Endothelial cell of umbilical vein (primary cell): ENCODE measurements around the gene FILIP1L. TPM values are rescaled to one million over a fixed set of nuclear protein-coding genes. Genes with fewer than 3 reads are reported as not detected.

Experiments
- BruUV-seq: library from RNA; stranded (reverse); fragments of 400-500 nt; replicated peaks from 2 replicates; lab custom pipeline; 2021; lab: Mats Ljungman, UMichigan
- CTCF ChIA-PET: fragments of 300-600, 350-600 bp; sonication (Branson Sonifier 250); formaldehyde crosslinking; loops from one replicate; lab custom pipeline; 2021; ENCODE audit warnings: antibody characterized with exemption, inconsistent platforms; lab: Charles Lee
- POLR2A ChIA-PET: fragments of 300-600, 350-600 bp; sonication (Branson Sonifier 250); formaldehyde crosslinking; loops from one replicate; lab custom pipeline; 2021; ENCODE audit warnings: antibody characterized with exemption, inconsistent platforms; lab: Charles Lee
- DNase-seq: peaks from one replicate; pipeline ENCODE4 v3.0.0-alpha.2; 2011; ENCODE audit warnings: low read depth, low spot score
- FAIRE-seq: peaks from 2 replicates; lab custom pipeline; 2011; peaks lifted over from hg19 to GRCh38; lab: Jason Lieb, UNC
- H2AFZ ChIP-seq: 2 replicates; pipeline ENCODE4 v1.6.0; 2012; ENCODE audit warnings: low read depth, low read length, control low read depth, inconsistent platforms
- H3K27ac ChIP-seq: 2 replicates; pipeline ENCODE4 v1.5.1; 2011; ENCODE audit warnings: low read depth, mild to moderate bottlenecking, control low read depth, low read length, moderate library complexity; ENCODE audit not compliant: insufficient read depth
- H3K27me3 ChIP-seq, 2 experiments: 2 replicates each; pipeline versions ENCODE4 v1.6.0 to v1.6.1; 2011; ENCODE audit warnings: low read length in 2 of 2, mixed read lengths in 1 of 2; ENCODE audit not compliant: control insufficient read depth in 2 of 2, insufficient read depth in 2 of 2
- H3K36me3 ChIP-seq, 2 experiments: 2 replicates in 1 of 2; 3 replicates in 1 of 2; pipeline ENCODE4 v1.5.1; 2011; ENCODE audit warnings: low read length in 2 of 2, mild to moderate bottlenecking in 1 of 2, moderate library complexity in 1 of 2; ENCODE audit not compliant: control insufficient read depth in 2 of 2, insufficient read depth in 2 of 2; ENCODE audit errors: extremely low read depth in 1 of 2
- H3K4me1 ChIP-seq: 3 replicates; pipeline ENCODE4 v1.5.1; 2011; ENCODE audit warnings: mild to moderate bottlenecking, low read length; ENCODE audit not compliant: control insufficient read depth, insufficient read depth; ENCODE audit errors: extremely low read depth
- H3K4me2 ChIP-seq: 2 replicates; pipeline ENCODE4 v1.6.1; 2011; ENCODE audit warnings: low read length, control low read depth, mixed read lengths; ENCODE audit not compliant: insufficient read depth
- H3K4me3 ChIP-seq, 3 experiments: fragments of 200-600 bp in 1 of 3; sonication (generic), shearing (Covaris generic) in 1 of 3; replicated peaks in 1 of 3; 2 replicates each; pipeline ENCODE4 v1.5.1; 2011 to 2016; ENCODE audit warnings: control low read depth in 3 of 3, low read length in 3 of 3, mild to moderate bottlenecking in 2 of 3, inconsistent platforms in 1 of 3, low read depth in 1 of 3, moderate library complexity in 1 of 3; ENCODE audit not compliant: insufficient read depth in 1 of 3
- H3K79me2 ChIP-seq: 2 replicates; pipeline ENCODE4 v1.6.0; 2012; ENCODE audit warnings: low read length, inconsistent platforms; ENCODE audit not compliant: control insufficient read depth, insufficient read depth
- H3K9ac ChIP-seq: replicated peaks from 2 replicates; pipeline ENCODE3; 2011; ENCODE audit warnings: low read length, control low read depth; ENCODE audit not compliant: insufficient read depth; ENCODE audit errors: extremely low read depth
- H3K9me1 ChIP-seq: replicated peaks from 3 replicates; pipeline ENCODE4 v1.6.0; 2011; ENCODE audit warnings: mild to moderate bottlenecking, low read length; ENCODE audit not compliant: control insufficient read depth, insufficient read depth; ENCODE audit errors: extremely low read depth
- H3K9me3 ChIP-seq: replicated peaks from 2 replicates; pipeline ENCODE4 v1.5.1; 2012; ENCODE audit warnings: low read length, inconsistent platforms; ENCODE audit not compliant: control insufficient read depth, insufficient read depth
- H4K20me1 ChIP-seq: replicated peaks from 2 replicates; pipeline ENCODE3; 2011; ENCODE audit warnings: mild to moderate bottlenecking, low read length; ENCODE audit not compliant: control insufficient read depth, insufficient read depth; ENCODE audit errors: extremely low read depth
- CTCF ChIP-seq, 2 donors: IDR thresholded peaks; 1 replicate in 1 of 2; 2 replicates in 1 of 2; pipeline ENCODE4 v1.5.1; 2011; ENCODE audit warnings: low read length in 2 of 2, mild to moderate bottlenecking in 2 of 2, moderate library complexity in 2 of 2, control low read depth in 1 of 2, inconsistent platforms in 1 of 2, low read depth in 1 of 2; ENCODE audit not compliant: insufficient read depth in 1 of 2; ENCODE audit errors: extremely low read depth in 1 of 2
- EZH2 ChIP-seq: IDR thresholded peaks from 2 replicates; pipeline ENCODE4 v1.6.1; 2012; ENCODE audit warnings: borderline replicate concordance, low read depth, mild to moderate bottlenecking, moderate library complexity, low read length, inconsistent platforms; ENCODE audit not compliant: severe bottlenecking
- FOS ChIP-seq: IDR thresholded peaks from 2 replicates; pipeline ENCODE4 v1.6.1; 2011; ENCODE audit warnings: mild to moderate bottlenecking, low read length, moderate library complexity, borderline replicate concordance; ENCODE audit not compliant: insufficient read depth
- GATA2 ChIP-seq: IDR thresholded peaks from 2 replicates; pipeline ENCODE4 v1.7.0; 2011; ENCODE audit warnings: low read depth, mild to moderate bottlenecking, moderate library complexity, mixed read lengths, low read length; ENCODE audit not compliant: insufficient read length, insufficient read depth
- JUN ChIP-seq: IDR thresholded peaks from 2 replicates; pipeline ENCODE4 v1.6.1; 2011; ENCODE audit warnings: borderline replicate concordance, low read depth; ENCODE audit not compliant: insufficient read length, insufficient read depth
- MAX ChIP-seq: IDR thresholded peaks from 2 replicates; pipeline ENCODE4 v1.6.1; 2011; ENCODE audit not compliant: insufficient read depth, insufficient read length
- MYC ChIP-seq: IDR thresholded peaks from one replicate; pipeline ENCODE4 v1.6.1; 2011; ENCODE audit warnings: mild to moderate bottlenecking, low read depth, low read length
- POLR2A ChIP-seq: IDR thresholded peaks from 2 replicates; pipeline ENCODE4 v1.6.1; 2012; ENCODE audit warnings: low read depth, mild to moderate bottlenecking, control low read depth, low read length
- POLR2AphosphoS5 ChIP-seq: IDR thresholded peaks from 2 replicates; pipeline ENCODE4 v1.6.1; 2012; ENCODE audit warnings: low read depth, mild to moderate bottlenecking, control low read depth, low read length, moderate library complexity; ENCODE audit not compliant: insufficient read depth
- dilution Hi-C: fragments of 300-500 bp; cut with MboI; formaldehyde crosslinking; loops from one replicate; pipeline ENCODE4 v1.15.0; 2019; ENCODE audit warnings: low sequenced_read_pairs; ENCODE audit not compliant: extremely low pct_ligation_motif_present
- intact Hi-C: fragments of 100-400 bp; cut with micrococcal nuclease; formaldehyde crosslinking; loops from one replicate; pipeline ENCODE4 v1.10.0; 2022
- polyA plus RNA-seq, 4 experiments: library from polyadenylated mRNA; depleted of rRNA in 3 of 4; stranded (reverse) in 3 of 4; unstranded in 1 of 4; fragments of >200 nt; gene quantifications; 2 replicates each; pipeline versions ENCODE4 v1.2.1 to v1.2.3, GENCODE V29; 2011 to 2012; ENCODE audit warnings: missing spikeins in 1 of 4
- total RNA-seq: library from RNA; stranded (reverse); gene quantifications from 2 replicates; pipeline ENCODE4 v1.2.3, GENCODE V29; 2021

Gene FILIP1L
- total and polyA plus RNA-seq, 2 donors (not counting 3 experiments of a cell fraction or from before 2014, with no cell fraction given), result 26.0 to 29.9 TPM

GRCh38 chr3:99891610-99892285 lies 222.6 kb downstream of the FILIP1L start:
- intact Hi-C loops, result no loop called here
- Histone ChIP-seq H3K36me3 (no peaks in the 10 kb centered on the region), H4K20me1 (no peaks in the 10 kb centered on the region), H3K9ac (no peak overlapping the region), H3K4me1 (peaks cover 13% of the 10 kb centered on the region), H3K79me2 (no peaks in the 10 kb centered on the region), H3K27me3 (no peaks in the 10 kb centered on the region), H3K4me3 (no peak overlapping the region), H3K9me3 (no peaks in the 10 kb centered on the region), H3K27ac (no peak overlapping the region), H2AFZ (no peak overlapping the region), H3K4me2 (no peak overlapping the region), H3K9me1 (no peaks in the 10 kb centered on the region)
- ChIA-PET CTCF (interaction anchor here (1.2 to 1.3 kb wide), 2 partner anchors 30 to 45 kb away, joined by 3 read pairs; no protein-coding TSS in a partner anchor), POLR2A (no interaction called here)
- BruUV-seq, result no TSS peak
- DNase-seq, result no peak
- dilution Hi-C loops, result no loop called here
- TF ChIP-seq GATA2, result no peak
- FAIRE-seq, result no peak

GRCh38 chr3:99885851-99886250 lies 228.4 kb downstream of the FILIP1L start:
- H3K9ac ChIP-seq, result no peak overlapping the region
- no peaks in the 10 kb centered on the region for H4K20me1 ChIP-seq
- POLR2A ChIA-PET, result no interaction called here
- CTCF ChIA-PET, result interaction anchor here (0.8 kb wide), 1 partner anchor 8 kb away, joined by 3 read pairs; no protein-coding TSS in a partner anchor
- no peaks in the 10 kb centered on the region for H3K27me3 ChIP-seq
- H3K4me1 ChIP-seq, result peaks cover 30% of the 10 kb centered on the region
- H3K27ac ChIP-seq, result no peak overlapping the region
- TF ChIP-seq POLR2AphosphoS5, result no peak
- no peak for TF ChIP-seq EZH2
- TF ChIP-seq POLR2A, result no peak
- no peak for TF ChIP-seq GATA2
- no peak for TF ChIP-seq FOS
- no peak for TF ChIP-seq CTCF (IDR thresholded peaks at IDR 0.05; ENCODE audit: extremely low read depth in 1 of 2, insufficient read depth in 1 of 2, low read depth in 1 of 2, low read length in 2 of 2)
- no peak for TF ChIP-seq MYC
- no peak for TF ChIP-seq JUN
- no peak for TF ChIP-seq MAX
- DNase-seq (no peak), FAIRE-seq (no peak)
- H3K36me3 ChIP-seq, result no peaks in the 10 kb centered on the region
- no peaks in the 10 kb centered on the region for H3K9me3 ChIP-seq
- H3K4me2 ChIP-seq, result no peak overlapping the region
- no peak overlapping the region for H3K4me3 ChIP-seq
- H3K79me2 ChIP-seq, result no peaks in the 10 kb centered on the region
- dilution Hi-C loops, result no loop called here
- no peak overlapping the region for H2AFZ ChIP-seq
- intact Hi-C loops, result no loop called here
- H3K9me1 ChIP-seq, result no peaks in the 10 kb centered on the region
- BruUV-seq, result no TSS peak
